HG03108 (cell line): Measurements from ENCODE around the gene FXR1.
"Not testable (repeated sequence)": the region's sequence is repeated elsewhere in the genome, so short reads cannot be mapped to it uniquely, and the experiment has no call there.

Experiments used
- ATAC-seq: cut with Tn5 transposase; IDR thresholded peaks from one replicate; pipeline ENCODE4 v1.9.1; 2021; ENCODE audit warnings: moderate library complexity; ENCODE audit not compliant: unreplicated experiment

Gene FXR1

DNA sequence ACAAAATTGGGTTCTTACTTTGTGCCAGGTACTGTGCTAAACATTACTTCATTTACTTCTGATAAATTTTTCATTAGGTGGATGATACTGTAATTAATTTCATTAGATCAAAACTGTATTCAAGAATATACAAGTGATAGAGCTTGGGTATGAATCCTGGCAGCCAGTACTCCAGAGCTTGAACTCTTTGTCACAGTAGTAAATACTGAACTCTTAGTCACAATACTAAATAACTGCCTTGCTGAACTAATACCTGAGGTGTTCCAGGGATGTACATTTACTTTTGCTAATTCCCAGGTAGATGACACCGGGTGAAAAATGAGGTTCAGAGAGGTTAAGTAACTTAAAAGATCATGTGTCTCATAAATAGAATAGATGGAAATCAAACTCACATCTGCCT is 20.3 kb downstream of the FXR1 start:
- ATAC-seq, result no peak

DNA sequence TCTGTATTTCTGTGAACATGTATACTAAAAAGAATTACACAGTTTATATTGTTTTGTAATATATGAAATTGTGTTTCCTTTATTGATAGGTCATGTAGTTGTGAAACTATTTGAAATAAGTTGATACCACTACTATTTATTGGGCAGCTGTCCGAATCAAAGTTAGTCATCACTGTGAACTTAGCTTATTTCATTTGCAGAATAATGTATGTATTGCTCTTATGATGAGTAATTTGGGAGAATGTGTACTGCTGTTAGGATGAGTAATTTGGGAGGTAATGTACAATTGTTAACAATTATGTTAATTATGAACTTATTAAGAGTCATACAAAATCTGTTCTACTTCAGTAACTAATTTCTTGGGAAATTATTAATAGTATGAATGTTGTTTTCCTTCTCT is 22.2 kb downstream of the FXR1 start:
- ATAC-seq, result no peak

DNA sequence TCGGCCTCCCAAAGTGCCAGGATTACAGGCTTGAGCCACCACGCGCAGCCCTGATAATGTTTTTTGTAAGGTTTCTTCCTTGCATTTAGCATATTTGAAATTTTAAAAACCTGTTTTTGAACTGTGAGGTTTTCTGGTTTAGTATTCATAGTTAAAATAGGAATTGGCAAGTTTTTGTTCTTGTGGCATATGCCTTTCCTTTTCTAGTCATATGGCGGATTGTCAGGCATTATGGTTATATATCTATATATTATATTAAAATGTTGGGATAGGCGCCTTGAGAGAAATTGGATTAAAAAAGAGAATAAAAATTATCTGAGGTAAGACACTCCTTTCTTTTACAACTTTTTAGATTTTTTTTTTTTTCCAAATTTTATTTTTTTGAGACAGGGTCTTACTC is 28.4 kb downstream of the FXR1 start:
- no peak for ATAC-seq

DNA sequence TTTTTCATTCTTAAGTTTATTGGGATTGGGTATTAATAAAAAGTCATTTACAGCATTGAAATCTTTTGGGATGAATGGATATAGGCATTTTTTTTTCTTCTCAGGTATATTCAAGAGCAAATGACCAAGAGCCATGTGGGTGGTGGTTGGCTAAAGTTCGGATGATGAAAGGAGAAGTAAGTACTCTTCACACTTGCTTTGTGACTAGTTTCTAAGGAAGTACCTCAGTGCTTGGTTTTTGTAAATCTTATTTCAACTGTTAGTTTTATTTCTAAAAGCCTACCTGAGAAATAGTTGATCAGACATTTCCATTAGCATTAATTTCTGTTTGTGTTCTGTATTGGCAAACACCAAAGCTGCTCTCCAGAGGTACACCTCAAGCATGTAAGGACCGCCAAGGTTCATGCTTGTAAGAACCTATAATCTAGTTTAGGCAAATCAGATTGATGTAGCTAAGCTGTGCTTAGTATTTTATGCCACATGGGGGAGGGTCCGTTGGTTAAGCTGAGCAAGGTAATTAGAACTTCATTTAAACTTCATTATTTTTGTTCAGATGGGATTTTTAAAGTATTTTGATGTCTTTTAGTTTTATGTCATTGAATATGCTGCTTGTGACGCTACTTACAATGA is 35.4 kb downstream of the FXR1 start:
- ATAC-seq, result no peak

DNA sequence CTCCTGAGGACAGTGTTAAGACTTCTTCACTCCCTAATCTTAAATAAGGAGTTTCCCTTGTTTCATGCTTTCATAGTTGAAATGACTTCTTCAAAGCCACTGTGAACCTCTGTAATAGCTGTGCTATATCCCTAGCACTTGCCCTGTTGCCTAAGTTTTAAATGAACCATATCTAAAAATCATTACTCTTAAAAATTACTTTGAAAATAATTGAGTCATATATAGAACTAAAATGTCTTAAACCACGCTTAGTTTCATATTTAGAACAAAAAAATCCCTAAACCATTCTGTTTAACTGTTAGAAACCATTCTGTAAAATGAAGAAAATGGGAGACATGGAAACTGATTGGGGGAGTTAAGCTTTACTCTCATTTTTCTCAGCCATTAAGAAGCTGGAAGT is 47.2 kb downstream of the FXR1 start:
- ATAC-seq, result no peak

DNA sequence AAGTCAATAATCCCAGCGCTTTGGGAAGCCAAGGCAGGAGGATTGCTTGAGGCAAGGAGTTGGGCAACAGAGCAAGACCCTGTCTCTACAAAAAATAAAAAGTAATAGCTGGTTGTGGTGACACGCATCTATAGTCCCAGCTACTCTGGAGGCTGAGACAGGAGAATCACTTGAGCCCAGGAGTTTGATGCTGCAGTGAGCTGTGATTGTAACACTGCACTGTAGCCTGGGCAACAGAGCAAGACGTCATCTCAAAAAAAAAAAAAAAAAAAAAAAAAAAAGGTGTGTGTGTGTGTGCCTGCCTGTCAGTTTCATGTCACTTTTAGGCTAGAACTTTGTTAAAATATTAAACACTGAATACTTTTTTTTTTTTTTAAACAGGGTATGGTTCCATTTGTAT is 48.6 kb downstream of the FXR1 start:
- ATAC-seq, result no peak

DNA sequence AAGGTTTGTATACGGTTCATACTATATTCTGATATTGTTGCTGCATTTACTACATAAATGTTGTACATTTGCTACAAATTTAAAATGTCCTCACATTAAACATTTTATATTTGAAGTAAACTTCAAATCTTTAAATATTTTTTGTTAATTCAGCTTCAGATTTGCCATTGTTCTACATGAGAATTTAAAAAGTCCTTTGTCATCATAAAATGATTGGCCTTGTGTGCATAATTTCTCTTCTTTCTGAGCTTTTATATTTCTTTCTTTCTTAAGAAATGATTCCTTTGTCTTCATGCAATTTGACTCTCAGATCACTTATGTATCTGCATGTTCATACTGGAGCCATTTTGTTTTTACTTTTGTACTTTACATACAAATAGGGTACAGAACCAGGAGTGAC is 49.1 kb downstream of the FXR1 start:
- ATAC-seq, result no peak

DNA sequence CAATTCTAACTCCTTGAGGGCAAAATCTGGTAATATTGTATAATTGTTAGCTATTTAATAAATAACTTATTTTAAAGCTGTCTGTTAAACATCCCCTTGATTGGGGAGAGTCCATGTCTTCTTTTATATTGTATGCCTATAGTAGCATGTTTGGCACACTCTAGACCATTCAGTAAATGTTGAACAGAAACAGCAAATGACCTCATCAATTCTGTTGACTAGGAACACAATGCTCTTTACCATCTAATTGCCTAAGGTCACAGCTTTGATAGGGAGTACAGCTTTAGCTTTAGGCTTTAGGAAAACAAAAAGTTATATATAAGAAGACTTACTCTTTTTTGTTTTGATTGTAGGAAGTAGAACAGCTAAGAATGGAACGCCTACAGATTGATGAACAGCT is 50.1 kb downstream of the FXR1 start:
- no peak for ATAC-seq

DNA sequence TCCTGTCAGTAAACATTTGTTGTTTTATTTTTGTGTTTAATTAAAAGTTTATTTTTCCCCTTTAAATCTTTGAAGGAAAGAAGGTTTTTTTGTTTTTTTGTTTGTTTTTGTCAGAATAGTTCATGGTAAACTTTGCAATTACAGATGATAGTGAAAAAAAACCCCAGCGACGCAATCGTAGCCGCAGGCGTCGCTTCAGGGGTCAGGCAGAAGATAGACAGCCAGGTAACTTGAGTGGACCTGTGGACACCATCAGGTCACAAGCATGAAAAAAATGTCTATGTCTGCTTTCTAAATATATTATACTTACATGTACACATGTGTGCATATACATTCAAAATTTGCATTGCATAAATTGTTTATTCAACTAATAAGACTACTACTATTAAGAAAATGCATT is 58.5 kb downstream of the FXR1 start:
- no peak for ATAC-seq

DNA sequence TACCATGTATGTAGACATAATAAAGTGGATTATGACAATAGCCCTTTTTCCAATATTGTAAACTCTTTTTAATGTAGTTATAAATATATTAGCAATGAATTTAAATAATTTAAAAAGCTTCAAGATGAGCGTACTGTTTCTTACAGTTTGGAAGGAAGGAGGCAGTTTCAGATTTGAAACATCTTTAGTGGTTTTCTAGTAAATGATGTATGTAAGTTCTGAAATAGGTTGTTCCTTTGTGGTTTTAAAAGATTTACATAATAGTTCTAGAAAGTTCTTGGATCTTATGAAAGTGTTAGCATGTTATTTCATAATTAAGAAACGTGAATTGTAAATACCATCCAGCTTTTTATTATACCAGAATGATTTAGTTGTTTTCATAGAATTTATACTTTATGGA is 61.1 kb downstream of the FXR1 start:
- no peak for ATAC-seq

DNA sequence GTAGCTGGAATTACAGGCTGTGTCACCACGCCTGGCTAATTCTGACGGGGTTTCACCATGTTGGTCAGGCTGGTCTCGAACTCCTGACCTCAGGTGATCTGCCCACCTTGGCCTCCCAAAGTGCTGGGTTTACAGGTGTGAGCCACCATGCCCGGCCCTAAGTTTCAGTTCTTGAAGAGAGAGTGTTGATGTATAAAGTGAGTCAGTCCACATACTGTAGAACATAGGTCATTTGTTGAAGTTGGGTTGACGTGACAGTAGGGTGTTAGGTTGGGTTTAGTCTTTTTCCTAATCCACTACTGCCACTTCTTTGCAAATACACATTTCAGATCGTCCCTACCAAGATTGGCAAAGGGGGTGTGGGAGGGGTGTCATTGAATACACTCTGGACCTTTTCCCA is 61.8 kb downstream of the FXR1 start:
- ATAC-seq, result no peak

DNA sequence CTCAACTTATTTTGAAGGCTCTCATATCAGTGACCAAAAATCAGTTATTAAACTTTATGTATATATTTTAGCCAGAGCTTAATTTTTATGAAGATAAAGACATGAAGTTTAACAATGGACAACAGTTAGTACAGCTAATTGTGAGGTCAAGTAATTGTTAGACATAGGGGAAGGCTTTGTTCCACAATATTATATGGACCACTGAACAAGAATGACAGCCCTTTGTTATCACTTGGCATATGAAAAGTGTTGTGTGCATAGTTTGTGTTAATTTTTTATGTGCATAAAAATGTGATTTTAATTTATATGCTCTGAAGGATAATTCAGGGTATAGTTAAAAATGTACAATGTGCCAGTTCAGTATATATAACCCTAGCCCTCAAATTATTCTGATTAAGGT is 65.0 kb downstream of the FXR1 start:
- ATAC-seq, result no peak

DNA sequence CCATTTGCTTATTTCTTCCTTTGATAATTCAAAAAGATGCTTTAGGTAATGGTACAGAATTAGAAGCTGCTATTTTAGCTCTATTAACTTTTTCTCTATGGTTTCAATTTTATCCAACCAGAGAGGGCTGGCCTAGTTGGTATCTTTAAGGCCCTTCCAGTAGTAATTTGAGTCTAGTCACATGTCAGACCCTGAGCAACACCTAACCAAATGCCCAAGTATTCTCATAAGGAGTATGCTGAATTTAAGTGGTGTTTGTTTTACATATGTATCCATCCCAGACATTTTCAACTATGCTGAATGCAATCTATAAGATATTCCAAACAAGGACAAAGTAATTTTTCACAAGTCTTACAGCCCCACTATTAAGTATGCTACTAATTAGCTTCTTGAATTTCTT is 67.5 kb downstream of the FXR1 start:
- no peak for ATAC-seq

DNA sequence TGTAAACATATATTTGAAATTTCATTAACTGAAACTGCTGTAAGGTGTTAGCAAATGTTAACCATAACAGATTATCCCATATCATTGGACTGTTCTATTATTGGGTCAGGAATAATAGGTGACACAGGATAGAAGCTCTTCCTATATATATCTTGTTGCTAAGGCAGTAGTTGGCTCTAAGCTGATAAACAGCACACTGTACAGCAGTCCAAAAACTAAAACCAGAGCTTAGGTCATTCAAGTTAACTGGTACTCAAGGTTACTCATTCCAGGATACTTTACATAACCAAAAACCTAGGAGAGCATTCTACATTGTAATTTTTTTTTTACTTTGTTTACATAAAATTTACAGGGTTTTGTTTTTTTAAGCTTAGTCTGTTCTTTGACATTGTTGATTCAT is 68.1 kb downstream of the FXR1 start:
- ATAC-seq, result no peak

DNA sequence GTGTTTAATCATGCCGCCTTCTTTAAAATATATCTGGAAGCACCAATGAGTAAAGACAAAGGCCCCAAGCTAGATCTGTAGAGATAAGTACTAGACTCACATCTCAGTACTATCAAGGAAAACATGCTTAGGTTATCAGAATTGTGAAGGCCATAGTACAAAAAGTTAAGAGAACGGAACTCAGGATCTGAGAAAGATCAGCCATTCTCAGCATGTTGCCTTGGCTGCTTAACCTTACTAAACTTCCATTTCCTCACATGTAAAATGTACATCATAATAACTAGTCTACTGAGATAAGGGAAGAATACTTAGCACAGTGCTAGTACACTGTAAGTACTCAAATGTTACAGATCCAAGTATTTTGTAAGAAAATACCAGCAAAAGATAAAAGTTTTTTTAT is 69.4 kb downstream of the FXR1 start:
- no peak for ATAC-seq

DNA sequence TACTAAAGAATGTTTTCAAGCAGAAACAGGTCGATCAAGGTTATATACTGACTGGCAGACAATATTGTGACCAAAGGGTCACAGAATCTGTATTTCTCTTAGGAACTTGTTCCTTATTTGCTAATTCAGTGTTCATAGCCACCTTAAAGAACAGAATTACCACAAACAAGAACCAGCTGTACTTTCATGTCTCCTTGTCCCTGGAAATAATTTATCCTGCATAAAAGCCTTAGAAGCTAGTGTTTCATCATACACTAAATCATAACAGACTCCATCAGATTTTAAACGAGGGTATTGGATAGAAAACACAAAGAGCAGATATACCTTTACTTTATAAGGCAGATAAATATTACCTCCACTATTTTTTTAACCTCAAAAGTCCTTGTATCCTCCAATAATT is 70.7 kb downstream of the FXR1 start:
- ATAC-seq, result no peak

DNA sequence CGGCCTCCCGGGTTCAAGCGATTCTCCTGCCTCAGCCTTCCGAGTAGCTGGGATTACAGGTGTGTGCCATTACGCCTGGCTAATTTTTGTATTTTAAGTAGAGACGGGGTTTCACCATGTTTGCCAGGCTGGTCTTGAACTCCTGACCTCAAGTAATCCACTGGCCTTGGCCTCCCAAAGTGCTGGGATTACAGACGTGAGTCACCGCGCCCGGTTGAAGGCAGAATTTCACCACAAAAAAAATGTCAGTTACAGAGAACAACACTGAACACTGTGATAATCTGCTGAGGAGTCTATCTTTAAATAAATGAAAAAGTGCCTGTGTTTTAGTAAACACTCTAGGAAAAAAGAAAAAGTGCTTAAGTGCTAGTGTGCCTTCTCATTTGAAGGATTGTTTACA is 73.9 kb downstream of the FXR1 start:
- not testable (repeated sequence) for ATAC-seq

DNA sequence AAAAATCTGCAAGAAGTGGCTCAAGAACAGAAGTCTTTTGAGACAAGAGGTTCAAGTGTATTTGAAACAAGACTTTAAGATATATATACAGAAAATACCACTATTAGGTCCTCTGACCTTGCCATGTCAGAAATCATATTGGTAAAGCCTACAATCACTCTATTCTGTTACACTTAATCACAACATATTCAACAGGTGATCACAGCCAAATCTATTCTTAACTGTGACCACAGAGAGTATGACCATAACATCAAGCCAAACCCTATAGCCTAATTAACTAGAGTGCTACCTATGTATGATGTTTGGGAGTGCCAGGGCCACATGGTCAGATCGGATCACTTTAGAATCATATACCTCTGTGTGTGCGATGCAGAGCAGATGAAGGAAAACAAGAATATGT is 74.9 kb downstream of the FXR1 start:
- no peak for ATAC-seq

DNA sequence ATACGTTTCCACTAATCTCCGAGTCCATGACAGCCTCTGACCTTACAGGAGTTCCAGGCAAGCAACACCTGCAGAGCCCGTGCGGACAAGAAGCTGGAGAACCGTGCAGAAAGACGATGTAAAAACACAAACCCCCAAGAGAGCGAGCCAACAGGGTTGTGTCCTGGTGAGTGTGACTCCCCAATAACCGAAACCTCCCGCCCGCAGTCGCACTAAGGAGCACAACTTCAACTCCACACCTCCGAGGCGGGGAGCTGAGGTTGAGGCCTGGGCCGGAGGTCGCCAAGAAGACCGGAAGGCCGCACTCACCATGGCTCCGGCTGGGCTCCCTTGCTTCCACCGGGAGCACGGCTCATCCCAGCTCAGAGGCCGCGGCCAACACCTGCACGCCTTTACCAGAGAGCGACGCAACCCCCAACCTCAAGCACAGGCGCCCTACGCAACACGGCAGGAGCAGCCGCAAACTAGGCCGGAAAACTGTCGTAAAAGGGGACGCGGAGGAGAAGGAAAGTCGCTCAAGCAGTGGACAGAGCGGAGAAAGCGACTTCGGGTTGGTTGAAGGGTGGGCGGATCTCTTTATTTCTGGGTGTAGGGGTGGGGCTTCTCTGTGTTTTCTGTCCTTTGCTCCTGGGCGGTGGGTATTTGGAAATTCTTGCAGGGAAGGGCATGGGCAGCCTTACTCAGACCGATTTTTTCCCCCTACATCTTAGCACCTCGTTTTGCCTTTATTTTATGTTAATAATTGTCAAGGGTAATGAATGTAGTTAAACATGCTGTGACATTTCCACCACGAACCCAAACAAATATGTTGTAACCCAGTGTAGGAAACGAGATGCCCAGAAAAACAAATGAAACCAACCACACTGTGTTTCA is 77.1 kb downstream of the FXR1 start, which contains the start of gene DNAJC19:
Gene DNAJC19 (minus strand): TSS at position 446 of the 873 bp plus-strand sequence. CDS start 134 bp downstream, at position 312.
- ATAC-seq, result peak; percentile 96

DNA sequence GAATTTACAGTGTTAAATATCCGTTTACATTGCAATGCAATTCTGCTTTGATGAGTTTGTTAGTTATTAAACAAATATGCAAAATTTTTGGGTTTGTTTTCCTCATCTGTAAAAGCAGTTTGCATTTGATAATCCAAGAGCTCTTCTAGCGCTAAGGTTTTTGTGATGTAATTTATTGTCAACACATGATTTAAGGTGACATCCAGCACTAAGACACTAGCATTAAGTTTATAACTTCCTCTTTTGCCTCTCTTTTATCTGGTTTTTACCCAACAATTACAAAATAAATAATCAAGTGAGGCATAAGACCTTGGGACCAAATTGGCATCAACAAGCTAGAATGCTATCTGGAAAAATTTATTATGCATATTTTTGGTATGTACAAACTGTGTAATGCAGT is 78.0 kb downstream of the FXR1 start:
- ATAC-seq, result no peak

DNA sequence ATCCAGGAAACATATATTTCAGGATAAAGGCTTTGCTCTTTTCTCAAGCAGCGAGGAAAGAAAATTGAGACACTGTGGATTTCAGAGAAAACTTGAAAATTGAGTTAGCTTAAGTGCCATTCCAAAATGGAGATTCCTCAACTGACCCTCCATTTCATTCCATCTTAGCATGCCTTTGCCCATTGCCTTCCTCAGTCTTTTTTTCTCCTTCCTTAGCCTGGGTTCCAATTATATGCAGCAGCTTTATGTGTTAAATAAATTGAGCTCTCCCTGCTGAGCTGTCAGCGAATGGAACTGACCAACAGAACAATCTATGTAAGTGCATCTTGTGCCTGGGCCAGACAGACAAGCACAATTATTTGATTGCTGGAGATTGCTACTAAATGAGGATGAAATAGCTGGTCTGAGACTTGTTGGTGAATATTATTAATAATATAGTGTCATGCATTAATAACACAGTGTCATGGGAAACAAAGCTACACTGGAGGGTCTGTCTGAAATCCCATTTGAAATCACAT is 84.0 kb downstream of the FXR1 start:
- ATAC-seq, result no peak

DNA sequence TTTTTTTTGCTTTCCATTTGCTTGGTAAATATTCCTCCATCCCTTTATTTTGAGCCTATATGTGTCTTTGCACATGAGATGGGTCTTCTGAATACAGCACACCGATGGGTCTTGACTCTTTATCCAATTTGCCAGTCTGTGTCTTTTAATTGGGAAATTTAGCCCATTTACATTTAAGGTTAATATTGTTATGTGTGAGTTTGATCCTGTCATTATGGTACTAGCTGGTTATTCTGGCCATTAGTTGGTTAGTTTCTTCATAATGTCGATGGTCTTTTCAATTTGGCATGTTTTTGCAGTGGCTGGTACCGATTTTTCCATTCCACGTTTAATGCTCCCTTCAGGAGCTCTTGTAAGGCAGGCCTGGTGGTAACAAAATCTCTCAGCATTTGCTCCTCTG is 89.9 kb downstream of the FXR1 start:
- not testable (repeated sequence) for ATAC-seq
